ENCODE data around the gene RXFP4. TPM values are rescaled to one million over a fixed set of nuclear protein-coding genes. Genes with fewer than 3 reads are reported as not detected.
A peak's percentile ranks its signal among the peaks of the same experiment; 100 is the strongest.

Gene RXFP4
- total and polyA plus RNA-seq, 2 of the 13 experiments (the other 11 are each of a cell fraction or from before 2014, with no cell fraction given) = 0.38 to 1.4 TPM

GRCh38 chr1:155940482-155940992 lies 901 bp upstream of the RXFP4 start (continued):
- TF ChIP-seq ZNF569 (CRISPR knock-in tag; IDR thresholded peaks at IDR 0.05; ENCODE audit: borderline replicate concordance) (no peak), ATF7-NPFF (CRISPR knock-in tag; IDR thresholded peaks at IDR 0.05; ENCODE audit: low read depth) (no peak), IRF2 (CRISPR knock-in tag; IDR thresholded peaks at IDR 0.05) (peak; percentile 60; the same call in 1 of the 2 replicates), ZNF230 (CRISPR knock-in tag; IDR thresholded peaks at IDR 0.05) (0 out of 2 replicates have a peak, but pooled peaks have one; percentile 57), POLR2AphosphoS2 (IDR thresholded peaks at IDR 0.05; ENCODE audit: low read depth, low read length) (peak; percentile 55; the same call in 1 of the 2 replicates), ELF3 (CRISPR knock-in tag; IDR thresholded peaks at IDR 0.05) (peak; percentile 97), MED1 (CRISPR knock-in tag; IDR thresholded peaks at IDR 0.05) (peak; percentile 90), TBX2 (CRISPR knock-in tag; IDR thresholded peaks at IDR 0.05; ENCODE audit: borderline replicate concordance) (peak; percentile 41; the same call in 1 of the 2 replicates), EP300 (IDR thresholded peaks at IDR 0.05; ENCODE audit: low read depth in 2 of 2, low read length in 2 of 2) (0 out of 4 replicates have a peak, but pooled peaks of 1 of the 2 experiments have one; percentile 29), EP300 (CRISPR knock-in tag; IDR thresholded peaks at IDR 0.05; ENCODE audit: borderline replicate concordance) (no peak), ZNF607 (CRISPR knock-in tag; IDR thresholded peaks at IDR 0.05; ENCODE audit: borderline replicate concordance) (peak; percentile 35; the same call in 1 of the 2 replicates), TRAFD1 (CRISPR knock-in tag; IDR thresholded peaks at IDR 0.05; ENCODE audit: borderline replicate concordance) (0 out of 2 replicates have a peak, but pooled peaks have one; percentile 22), ZKSCAN8 (CRISPR knock-in tag; IDR thresholded peaks at IDR 0.05; ENCODE audit: borderline replicate concordance) (0 out of 2 replicates have a peak, but pooled peaks have one; percentile 34), ZNF460 (CRISPR knock-in tag; IDR thresholded peaks at IDR 0.05; ENCODE audit: borderline replicate concordance) (no peak), AGO2 (optimal IDR thresholded peaks at IDR 0.05; ENCODE audit: low read depth, low read length) (peak; percentile 45), ZFY (CRISPR knock-in tag; IDR thresholded peaks at IDR 0.05) (peak; percentile 79), EZH2 (conservative IDR thresholded peaks at IDR 0.05; ENCODE audit: low read depth, low read length) (no peak), PHF20 (CRISPR knock-in tag; IDR thresholded peaks at IDR 0.05) (peak; percentile 79), ZNF331 (CRISPR knock-in tag; IDR thresholded peaks at IDR 0.05) (peak; percentile 70), ZNF788 (CRISPR knock-in tag; IDR thresholded peaks at IDR 0.05; ENCODE audit: borderline replicate concordance) (no peak), RXRA (CRISPR knock-in tag; IDR thresholded peaks at IDR 0.05) (no peak), TEAD3 (CRISPR knock-in tag; optimal IDR thresholded peaks at IDR 0.05; ENCODE audit: borderline replicate concordance) (peak; percentile 92), SOX5 (CRISPR knock-in tag; IDR thresholded peaks at IDR 0.05; ENCODE audit: borderline replicate concordance) (peak; percentile 43; the same call in 1 of the 2 replicates), POLR2A (IDR thresholded peaks at IDR 0.05; ENCODE audit: insufficient read depth in 1 of 2, low read depth in 2 of 2, low read length in 2 of 2) (peak; percentile 45 to 64), ARID4A (CRISPR knock-in tag; IDR thresholded peaks at IDR 0.05; ENCODE audit: borderline replicate concordance) (peak; percentile 46; the same call in 1 of the 2 replicates), KDM6A (CRISPR knock-in tag; IDR thresholded peaks at IDR 0.05; ENCODE audit: low read depth) (0 out of 2 replicates have a peak, but pooled peaks have one; percentile 5), ZNF782 (CRISPR knock-in tag; IDR thresholded peaks at IDR 0.05; ENCODE audit: borderline replicate concordance) (no peak)

Data from HepG2 (cell line).